Transverse colon (tissue), 4 donors: ENCODE measurements around the gene SMC4. TPM values are rescaled to one million over a fixed set of nuclear protein-coding genes. Genes with fewer than 3 reads are reported as not detected.

ENCODE experiments used
- DNase-seq: peaks from one replicate; pipeline ENCODE4 v3.0.0-alpha.2; 2019
- H3K27ac ChIP-seq, 4 donors: fragments of 200-600 bp; sonication (generic); 2 replicates each; pipeline ENCODE4 v1.5.1; 2016 to 2018; ENCODE audit warnings: inconsistent platforms in 4 of 4
- H3K27me3 ChIP-seq: fragments of 200-600 bp; sonication (generic); 2 replicates; pipeline ENCODE4 v1.5.1; 2017; ENCODE audit warnings: inconsistent platforms
- H3K36me3 ChIP-seq, 4 donors: fragments of 200-600 bp; sonication (generic); 2 replicates each; pipeline ENCODE4 v1.5.1; 2017 to 2019; ENCODE audit warnings: inconsistent platforms in 4 of 4
- H3K4me1 ChIP-seq, 4 donors: fragments of 200-600 bp; sonication (generic); 2 replicates each; pipeline ENCODE4 v1.5.1; 2017 to 2020; ENCODE audit warnings: inconsistent platforms in 4 of 4
- H3K4me3 ChIP-seq, 4 donors: fragments of 200-600 bp; sonication (generic); 1 replicate in 1 of 4; 2 replicates in 3 of 4; pipeline versions ENCODE4 v1.5.1 to v1.6.1; 2017 to 2019; ENCODE audit warnings: inconsistent platforms in 4 of 4
- H3K9me3 ChIP-seq, 2 donors: fragments of 200-600 bp; sonication (generic); 2 replicates each; pipeline ENCODE4 v1.5.1; 2017 to 2019; ENCODE audit warnings: inconsistent platforms in 2 of 2
- CTCF ChIP-seq, 5 experiments: fragments of 200-600 bp in 3 of 5; fragments of 450-650 bp in 2 of 5; sonication (generic) in 3 of 5; IDR thresholded peaks; 1 replicate in 2 of 5; 2 replicates in 3 of 5; pipeline ENCODE4 v1.5.1; 2016 to 2017; ENCODE audit warnings: antibody characterized with exemption in 5 of 5, inconsistent platforms in 3 of 5, mild to moderate bottlenecking in 2 of 5, moderate library complexity in 1 of 5
- EP300 ChIP-seq: sonication (generic); formaldehyde crosslinking; IDR thresholded peaks from one replicate; pipeline ENCODE4 v1.6.1; 2017; ENCODE audit warnings: antibody characterized with exemption, low read depth
- POLR2A ChIP-seq: fragments of 450-650 bp; IDR thresholded peaks from one replicate; pipeline ENCODE4 v1.6.1; 2016; ENCODE audit warnings: antibody characterized with exemption, mild to moderate bottlenecking, moderate library complexity
- POLR2AphosphoS5 ChIP-seq, 3 donors: sonication (generic); formaldehyde crosslinking; IDR thresholded peaks; one replicate each; pipeline ENCODE4 v1.6.1; 2016; ENCODE audit warnings: antibody characterized with exemption in 3 of 3
- WGBS, 2 donors: methylation state at CpG; one replicate each; pipeline ENCODE4 v1.1.5; 2018; ENCODE audit warnings: low coverage in 1 of 2; 5-methylcytosine and 5-hydroxymethylcytosine counted together
- in situ Hi-C, 4 donors: fragments of 200-750 bp; cut with MboI; loops; one replicate each; pipeline versions ENCODE4 v1.15.0 to v1.15.1; 2017; ENCODE audit warnings: low sequenced_read_pairs in 3 of 4, low pct_ligation_motif_present in 1 of 4, low pct_unique_long_range_greater_than_20kb in 1 of 4
- intact Hi-C: fragments of 100-400 bp; cut with DNase I; formaldehyde crosslinking; loops from one replicate; pipeline ENCODE4 v1.15.1; 2023; ENCODE audit warnings: low total_unique reads
- total RNA-seq, 4 donors: library from RNA; depleted of rRNA; stranded (reverse); fragments of >200 nt; gene quantifications; one replicate each; pipeline ENCODE4 v1.1.0, GENCODE V29; 2016

The SMC4 gene
- total RNA-seq, 4 donors from 2014 or later: 29.4 to 263 (median 57.9) TPM

- DNase-seq: no peak
- intact Hi-C loops: no loop called here
These were observed 8.8 kb upstream of the SMC4 start for GRCh38 chr3:160390565-160391138.

GRCh38 chr3:160392798-160393197 is 6.7 kb upstream of the SMC4 start:
- Histone ChIP-seq H3K27me3 (no peaks in the 10 kb centered on the region), H3K9me3 (no peaks in the 10 kb centered on the region), H3K4me3 (no peak overlapping the region), H3K27ac (no peak overlapping the region), H3K4me1 (no peaks in the 10 kb centered on the region), H3K36me3 (no peaks in the 10 kb centered on the region)
- DNase-seq: no peak
- no peak for TF ChIP-seq POLR2A
- TF ChIP-seq POLR2AphosphoS5 (IDR thresholded peaks at IDR 0.05): no peak
- no peak for TF ChIP-seq EP300
- no peak for TF ChIP-seq CTCF (IDR thresholded peaks at IDR 0.05)
- intact Hi-C loops: no loop called here
- in situ Hi-C loops: no loop called here

More at GRCh38 chr3:160390565-160391138, 8.8 kb upstream of the SMC4 start:
- Histone ChIP-seq H3K9me3 (no peaks in the 10 kb centered on the region), H3K27ac (no peak overlapping the region), H3K4me1 (peaks cover 0 to 2% (median 0%) of the 10 kb centered on the region in 4 donors), H3K27me3 (no peaks in the 10 kb centered on the region), H3K36me3 (no peaks in the 10 kb centered on the region), H3K4me3 (no peak overlapping the region)
- in situ Hi-C loops: no loop called here
- TF ChIP-seq POLR2A (no peak), CTCF (IDR thresholded peaks at IDR 0.05) (no peak), EP300 (no peak), POLR2AphosphoS5 (IDR thresholded peaks at IDR 0.05) (no peak)
- 98% methylated on average over 3 of the region's 3 CpGs; no CpG with 5 or more reads in 1 of the 2 donors for WGBS, 2 donors

GRCh38 chr3:160393346-160394008 is 6.0 kb upstream of the SMC4 start:
- Histone ChIP-seq H3K4me3 (no peak overlapping the region), H3K4me1 (peaks cover 3 to 5% (median 4%) of the 10 kb centered on the region in 4 donors), H3K27ac (no peak overlapping the region), H3K9me3 (no peaks in the 10 kb centered on the region), H3K27me3 (no peaks in the 10 kb centered on the region), H3K36me3 (no peaks in the 10 kb centered on the region)
- in situ Hi-C loops: no loop called here
- TF ChIP-seq POLR2A: no peak
- TF ChIP-seq POLR2AphosphoS5 (IDR thresholded peaks at IDR 0.05): no peak
- no peak for TF ChIP-seq CTCF (IDR thresholded peaks at IDR 0.05)
- TF ChIP-seq EP300: no peak
- no peak for DNase-seq
- intact Hi-C loops: no loop called here
- 97 to 100% methylated on average over 2 of the region's 2 CpGs for WGBS, 2 donors

- Histone ChIP-seq H3K9me3 (no peaks in the 10 kb centered on the region), H3K36me3 (no peaks in the 10 kb centered on the region), H3K27me3 (no peaks in the 10 kb centered on the region), H3K27ac (no peak overlapping the region), H3K4me3 (no peak overlapping the region), H3K4me1 (peaks cover 4 to 7% (median 6%) of the 10 kb centered on the region in 4 donors)
- TF ChIP-seq EP300 (no peak), CTCF (IDR thresholded peaks at IDR 0.05) (no peak), POLR2A (no peak), POLR2AphosphoS5 (IDR thresholded peaks at IDR 0.05) (no peak)
- no peak for DNase-seq
- WGBS, 2 donors: 96 to 97% methylated on average over 3 of the region's 3 CpGs
- intact Hi-C loops: no loop called here
- in situ Hi-C loops: no loop called here
These were observed 5.4 kb upstream of the SMC4 start for GRCh38 chr3:160394009-160394392.
